Endothelial cell (in vitro differentiated cells): ENCODE results near the gene OR10V1. TPM values are rescaled to one million over a fixed set of nuclear protein-coding genes. Genes with fewer than 3 reads are reported as not detected.
"Not testable (repeated sequence)": the region's sequence is repeated elsewhere in the genome, so short reads cannot be mapped to it uniquely, and the experiment has no call there.

ENCODE experiments used
- DNase-seq: peaks from one replicate; pipeline ENCODE4 v3.0.0; 2021; ENCODE audit warnings: low spot score
- H3K27ac Mint-ChIP-seq: one replicate; pipeline ENCODE4 v1.8.0; 2021; ENCODE audit warnings: mixed read lengths, inconsistent platforms; ENCODE audit not compliant: unreplicated experiment
- H3K27me3 Mint-ChIP-seq: one replicate; pipeline ENCODE4 v1.8.0; 2021; ENCODE audit warnings: mild to moderate bottlenecking, moderate library complexity, mixed read lengths, inconsistent platforms; ENCODE audit not compliant: unreplicated experiment
- H3K36me3 Mint-ChIP-seq: one replicate; pipeline ENCODE4 v1.8.0; 2021; ENCODE audit warnings: mild to moderate bottlenecking, low read depth, mixed read lengths, inconsistent platforms; ENCODE audit not compliant: unreplicated experiment
- H3K4me1 Mint-ChIP-seq: one replicate; pipeline ENCODE4 v1.8.0; 2021; ENCODE audit warnings: mild to moderate bottlenecking, mixed read lengths, inconsistent platforms; ENCODE audit not compliant: unreplicated experiment
- H3K4me3 Mint-ChIP-seq: one replicate; pipeline ENCODE4 v1.8.0; 2021; ENCODE audit warnings: mild to moderate bottlenecking, mixed read lengths, inconsistent platforms; ENCODE audit not compliant: unreplicated experiment
- H3K9me3 Mint-ChIP-seq: one replicate; pipeline ENCODE4 v1.8.0; 2021; ENCODE audit warnings: mixed read lengths, inconsistent platforms; ENCODE audit not compliant: unreplicated experiment
- total RNA-seq: library from RNA; stranded (reverse); fragmentation: NEBNext Ultra II Directional; extraction: Animal tissue kit (Norgen Biotek cat#: 25700); gene quantifications from one replicate; pipeline ENCODE4 v1.2.1, GENCODE V29; 2021; ENCODE audit not compliant: unreplicated experiment
- TF ChIP-seq, protein P1 (sequence below): fragments of 200-600 bp; sonication (generic); IDR thresholded peaks from one replicate; pipeline ENCODE4 v1.5.0; 2021; ENCODE audit warnings: antibody characterized with exemption; ENCODE audit not compliant: unreplicated experiment

OR10V1 gene
- total RNA-seq, 1 donor from 2014 or later, result not detected

- Mint-ChIP-seq H3K4me1 (peaks cover 13% of the 10 kb centered on the region), H3K27me3 (peaks cover 2% of the 10 kb centered on the region), H3K9me3 (no peaks in the 10 kb centered on the region), H3K4me3 (no peak overlapping the region), H3K27ac (no peak overlapping the region), H3K36me3 (no peaks in the 10 kb centered on the region)
- TF ChIP-seq, protein P1, sequence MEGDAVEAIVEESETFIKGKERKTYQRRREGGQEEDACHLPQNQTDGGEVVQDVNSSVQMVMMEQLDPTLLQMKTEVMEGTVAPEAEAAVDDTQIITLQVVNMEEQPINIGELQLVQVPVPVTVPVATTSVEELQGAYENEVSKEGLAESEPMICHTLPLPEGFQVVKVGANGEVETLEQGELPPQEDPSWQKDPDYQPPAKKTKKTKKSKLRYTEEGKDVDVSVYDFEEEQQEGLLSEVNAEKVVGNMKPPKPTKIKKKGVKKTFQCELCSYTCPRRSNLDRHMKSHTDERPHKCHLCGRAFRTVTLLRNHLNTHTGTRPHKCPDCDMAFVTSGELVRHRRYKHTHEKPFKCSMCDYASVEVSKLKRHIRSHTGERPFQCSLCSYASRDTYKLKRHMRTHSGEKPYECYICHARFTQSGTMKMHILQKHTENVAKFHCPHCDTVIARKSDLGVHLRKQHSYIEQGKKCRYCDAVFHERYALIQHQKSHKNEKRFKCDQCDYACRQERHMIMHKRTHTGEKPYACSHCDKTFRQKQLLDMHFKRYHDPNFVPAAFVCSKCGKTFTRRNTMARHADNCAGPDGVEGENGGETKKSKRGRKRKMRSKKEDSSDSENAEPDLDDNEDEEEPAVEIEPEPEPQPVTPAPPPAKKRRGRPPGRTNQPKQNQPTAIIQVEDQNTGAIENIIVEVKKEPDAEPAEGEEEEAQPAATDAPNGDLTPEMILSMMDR, result no peak
- no peak for DNase-seq
These were observed 8.4 kb downstream of the OR10V1 start for GRCh38 chr11:59705294-59705693.

DNA sequence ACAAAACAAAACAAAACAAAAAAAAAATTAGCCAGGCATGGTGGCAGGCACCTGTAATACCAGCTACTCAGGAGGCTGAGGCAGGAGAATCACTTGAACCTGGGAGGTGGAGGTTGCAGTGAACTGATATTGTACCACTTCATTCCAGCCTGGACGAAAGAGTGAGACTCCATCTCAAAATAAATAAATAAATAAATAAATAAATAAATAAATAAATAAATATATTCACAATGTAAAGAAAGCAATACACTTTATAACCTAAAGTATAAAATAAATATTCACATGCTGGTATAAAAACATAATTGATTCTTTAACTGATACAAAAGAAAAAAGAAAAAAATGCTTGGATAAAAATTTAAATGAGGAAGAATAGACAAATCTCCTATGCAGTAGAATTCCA, 10.1 kb downstream of the OR10V1 start:
- not testable (repeated sequence) for H3K4me3 Mint-ChIP-seq, H3K27ac Mint-ChIP-seq, H3K9me3 Mint-ChIP-seq, DNase-seq, H3K36me3 Mint-ChIP-seq, H3K27me3 Mint-ChIP-seq
- peaks cover 11% of the 10 kb centered on the region for H3K4me1 Mint-ChIP-seq

DNA sequence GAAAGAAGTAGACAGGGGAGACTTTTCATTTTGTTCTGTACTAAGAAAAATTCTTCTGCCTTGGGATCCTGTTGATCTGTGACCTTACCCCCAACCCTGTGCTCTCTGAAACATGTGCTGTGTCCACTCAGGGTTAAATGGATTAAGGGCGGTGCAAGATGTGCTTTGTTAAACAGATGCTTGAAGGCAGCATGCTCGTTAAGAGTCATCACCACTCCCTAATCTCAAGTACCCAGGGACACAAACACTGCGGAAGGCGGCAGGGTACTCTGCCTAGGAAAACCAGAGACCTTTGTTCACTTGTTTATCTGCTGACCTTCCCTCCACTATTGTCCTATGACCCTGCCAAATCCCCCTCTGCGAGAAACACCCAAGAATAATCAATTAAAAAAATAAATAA, 13.5 kb downstream of the OR10V1 start:
- not testable (repeated sequence) for H3K36me3 Mint-ChIP-seq, H3K4me1 Mint-ChIP-seq, H3K9me3 Mint-ChIP-seq, H3K4me3 Mint-ChIP-seq, H3K27ac Mint-ChIP-seq, H3K27me3 Mint-ChIP-seq, DNase-seq

GRCh38 chr11:59698506-59698905, 15.1 kb downstream of the OR10V1 start:
- Mint-ChIP-seq H3K4me1 (no peaks in the 10 kb centered on the region), H3K36me3 (no peaks in the 10 kb centered on the region), H3K27ac (no peak overlapping the region), H3K27me3 (peaks cover 2% of the 10 kb centered on the region), H3K4me3 (no peak overlapping the region), H3K9me3 (peaks cover 9% of the 10 kb centered on the region)
- no peak for DNase-seq
- TF ChIP-seq, protein P1, result no peak

DNA sequence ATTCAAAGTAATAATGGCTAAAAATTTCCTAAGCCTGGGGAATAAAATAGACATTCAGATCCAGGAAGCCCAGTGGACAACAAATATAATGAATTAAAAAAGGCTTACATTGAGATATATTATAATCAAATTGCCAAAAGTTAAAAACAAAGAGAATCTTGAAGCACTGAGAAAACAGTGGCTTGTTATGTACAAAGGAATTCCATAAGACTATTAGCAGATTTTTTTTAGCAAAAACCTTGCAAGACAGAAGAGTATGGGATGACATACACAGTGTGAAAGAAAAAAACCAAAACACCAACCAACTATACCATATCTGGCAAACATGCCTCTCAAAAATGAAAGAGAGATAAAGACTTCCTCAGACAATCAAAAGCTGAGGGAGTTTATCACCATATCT, 20.7 kb downstream of the OR10V1 start:
- Mint-ChIP-seq H3K4me1 (no peaks in the 10 kb centered on the region), H3K27ac (no peak overlapping the region), H3K27me3 (peaks cover 2% of the 10 kb centered on the region), H3K9me3 (peaks cover 14% of the 10 kb centered on the region), H3K4me3 (no peak overlapping the region), H3K36me3 (peaks cover 3% of the 10 kb centered on the region)
- TF ChIP-seq, protein P1, result no peak
- no peak for DNase-seq

DNA sequence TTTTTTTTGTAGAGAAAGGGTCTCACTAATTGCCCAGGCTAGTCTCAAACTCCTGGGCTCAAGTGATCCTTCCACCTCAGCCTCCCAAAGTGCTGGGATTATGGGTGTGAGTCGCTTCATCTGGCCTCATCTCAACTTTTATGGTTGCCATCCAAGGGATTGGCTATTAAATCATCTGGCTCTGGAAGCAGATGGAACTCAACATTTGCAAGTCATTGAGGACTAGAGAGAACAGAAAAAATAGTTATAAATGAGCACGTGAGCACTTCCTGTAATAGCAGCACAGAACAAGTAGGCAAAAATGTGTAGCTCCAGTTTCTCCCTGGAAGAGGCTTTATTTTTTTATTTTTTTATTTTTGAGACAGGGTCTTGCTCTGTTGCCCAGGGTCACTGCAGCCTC, 22.5 kb downstream of the OR10V1 start:
- peaks cover 3% of the 10 kb centered on the region for H3K36me3 Mint-ChIP-seq
- no peak overlapping the region for H3K27ac Mint-ChIP-seq
- TF ChIP-seq, protein P1, result no peak
- H3K4me1 Mint-ChIP-seq, result no peaks in the 10 kb centered on the region
- peaks cover 2% of the 10 kb centered on the region for H3K27me3 Mint-ChIP-seq
- H3K9me3 Mint-ChIP-seq, result peaks cover 7% of the 10 kb centered on the region
- H3K4me3 Mint-ChIP-seq, result no peak overlapping the region
- no peak for DNase-seq
